A673 (cell line): Measurements from ENCODE around the gene HTD2. TPM values are rescaled to one million over a fixed set of nuclear protein-coding genes. Genes with fewer than 3 reads are reported as not detected.
A peak's percentile ranks its signal among the peaks of the same experiment; 100 is the strongest.

Experiments used
- BruUV-seq: library from RNA; stranded (reverse); fragments of 400-500 nt; replicated peaks from 2 replicates; lab custom pipeline; 2021; lab: Mats Ljungman, UMichigan
- CTCF ChIA-PET: fragments of 300-600 bp; sonication (Branson Sonifier 250); formaldehyde crosslinking; loops from one replicate; lab custom pipeline; 2022; ENCODE audit warnings: antibody characterized with exemption; lab: Charles Lee
- POLR2A ChIA-PET: fragments of 300-600 bp; sonication (Branson Sonifier 250); formaldehyde crosslinking; loops from one replicate; lab custom pipeline; 2022; ENCODE audit warnings: antibody characterized with exemption; ENCODE audit not compliant: low non-redundant PET; lab: Charles Lee
- DNase-seq: peaks from one replicate; pipeline ENCODE4 v3.0.0-alpha.2; 2015; ENCODE audit warnings: low spot score
- H3K27ac ChIP-seq: fragments of 200-600 bp; sonication (generic); 2 replicates; pipeline ENCODE4 v1.5.1; 2016; ENCODE audit warnings: mixed run types, low read depth, mild to moderate bottlenecking, mixed read lengths, antibody characterized with exemption, low read length; ENCODE audit not compliant: poor library complexity, severe bottlenecking
- H3K27me3 ChIP-seq: fragments of 200-600 bp; sonication (generic); replicated peaks from 2 replicates; pipeline ENCODE4 v1.6.1; 2017; ENCODE audit warnings: mixed run types, low read depth, mild to moderate bottlenecking, mixed read lengths, antibody characterized with exemption, low read length; ENCODE audit not compliant: insufficient read depth, poor library complexity
- H3K36me3 ChIP-seq: fragments of 200-600 bp; sonication (generic); 2 replicates; pipeline ENCODE4 v1.6.1; 2016; ENCODE audit warnings: mixed run types, mild to moderate bottlenecking, mixed read lengths, antibody characterized with exemption, low read length; ENCODE audit not compliant: insufficient read depth, poor library complexity, severe bottlenecking
- H3K4me1 ChIP-seq: fragments of 200-600 bp; sonication (generic); 2 replicates; pipeline ENCODE4 v1.6.1; 2017; ENCODE audit warnings: mixed run types, mild to moderate bottlenecking, mixed read lengths, antibody characterized with exemption, low read length; ENCODE audit not compliant: insufficient read depth, poor library complexity, severe bottlenecking
- H3K4me3 ChIP-seq: fragments of 200-600 bp; sonication (generic); 2 replicates; pipeline ENCODE4 v1.5.1; 2016; ENCODE audit warnings: low read depth, mixed run types, mild to moderate bottlenecking, mixed read lengths, low read length; ENCODE audit not compliant: poor library complexity, severe bottlenecking
- H3K9me3 ChIP-seq: fragments of 200-600 bp; sonication (generic); 2 replicates; pipeline ENCODE4 v1.6.1; 2016; ENCODE audit warnings: mixed run types, low read depth, mild to moderate bottlenecking, mixed read lengths, antibody characterized with exemption, low read length; ENCODE audit not compliant: poor library complexity, severe bottlenecking
- CTCF ChIP-seq: fragments of 300-800, 200-600 bp; sonication (generic); conservative IDR thresholded peaks from 2 replicates; pipeline ENCODE4 v1.5.1; 2017; ENCODE audit warnings: low read depth, mild to moderate bottlenecking, antibody characterized with exemption, low read length, moderate library complexity, mixed read lengths
- EZH2 ChIP-seq: fragments of 200-600 bp; sonication (generic); IDR thresholded peaks from 2 replicates; pipeline ENCODE4 v1.6.1; 2017; ENCODE audit warnings: borderline replicate concordance, low read depth, mild to moderate bottlenecking, mixed read lengths, antibody characterized with exemption, low read length; ENCODE audit not compliant: poor library complexity, severe bottlenecking
- intact Hi-C: fragments of 100-400 bp; cut with micrococcal nuclease; formaldehyde crosslinking; loops from one replicate; pipeline ENCODE4 v1.10.0; 2022; ENCODE audit not compliant: unreplicated experiment
- total RNA-seq: library from RNA; stranded (reverse); gene quantifications from 2 replicates; pipeline ENCODE4 v1.2.3, GENCODE V29; 2021

HTD2 gene
- total RNA-seq, 1 experiment from 2014 or later = 9.0 TPM

GRCh38 chr3:58358808-58359207, 52.5 kb downstream of the HTD2 start:
- Histone ChIP-seq H3K27ac (no peak overlapping the region), H3K27me3 (no peaks in the 10 kb centered on the region), H3K4me3 (no peak overlapping the region), H3K4me1 (no peaks in the 10 kb centered on the region), H3K36me3 (no peaks in the 10 kb centered on the region), H3K9me3 (no peaks in the 10 kb centered on the region)
- intact Hi-C loops = no loop called here
- no peak for TF ChIP-seq CTCF
- no peak for TF ChIP-seq EZH2
- no TSS peak for BruUV-seq
- POLR2A ChIA-PET = no interaction called here
- DNase-seq = no peak
- CTCF ChIA-PET = no interaction called here

GRCh38 chr3:58359621-58360020, 53.3 kb downstream of the HTD2 start:
- Histone ChIP-seq H3K4me3 (no peak overlapping the region), H3K27ac (no peak overlapping the region), H3K36me3 (no peaks in the 10 kb centered on the region), H3K27me3 (no peaks in the 10 kb centered on the region), H3K9me3 (no peaks in the 10 kb centered on the region), H3K4me1 (no peaks in the 10 kb centered on the region)
- CTCF ChIA-PET = no interaction called here
- no peak for TF ChIP-seq EZH2
- TF ChIP-seq CTCF = no peak
- intact Hi-C loops = no loop called here
- DNase-seq = no peak
- BruUV-seq = no TSS peak
- POLR2A ChIA-PET = no interaction called here

GRCh38 chr3:58361866-58362265, 55.5 kb downstream of the HTD2 start:
- Histone ChIP-seq H3K9me3 (no peaks in the 10 kb centered on the region), H3K27ac (no peak overlapping the region), H3K36me3 (no peaks in the 10 kb centered on the region), H3K4me3 (no peak overlapping the region), H3K4me1 (no peaks in the 10 kb centered on the region), H3K27me3 (no peaks in the 10 kb centered on the region)
- TF ChIP-seq EZH2 (no peak), CTCF (no peak)
- DNase-seq = peak; percentile 14
- ChIA-PET POLR2A (no interaction called here), CTCF (no interaction called here)
- intact Hi-C loops = no loop called here
- no TSS peak for BruUV-seq
